ENCODE measurements around the gene REEP6.

- TF ChIP-seq CTCF (IDR thresholded peaks at IDR 0.05) (no peak), POLR2AphosphoS5 (IDR thresholded peaks at IDR 0.05; ENCODE audit: low read depth, low read length) (no peak), REST (IDR thresholded peaks at IDR 0.05; ENCODE audit: insufficient read depth in 1 of 2, low read depth in 2 of 2, low read length in 1 of 2) (no peak), TCF7L2 (IDR thresholded peaks at IDR 0.05; ENCODE audit: low read depth, low read length) (no peak), SIN3A (IDR thresholded peaks at IDR 0.05; ENCODE audit: borderline replicate concordance, insufficient read depth, low read depth, low read length) (no peak)
Measured at GRCh38 chr19:1482361-1483130, 8.4 kb upstream of the REEP6 start.

Data from Panc1 (cell line).